HL-60 (cell line): Measurements from ENCODE around the gene B3GALT4.

ENCODE experiments used
- DNase-seq, 2 experiments: peaks; one replicate each; pipeline ENCODE4 v3.0.0-alpha.2; 2010 to 2020; ENCODE audit warnings: low read depth in 1 of 2, low spot score in 1 of 2
- H3K27ac ChIP-seq: fragments of 250-450 bp; sonication (Bioruptor Pico); replicated peaks from 2 replicates; pipeline ENCODE4 v1.5.1; 2020; ENCODE audit warnings: mild to moderate bottlenecking, moderate library complexity
- H3K27me3 ChIP-seq: fragments of 250-450 bp; sonication (Bioruptor Pico); 2 replicates; pipeline ENCODE4 v1.5.1; 2021; ENCODE audit warnings: mild to moderate bottlenecking, moderate library complexity; ENCODE audit not compliant: insufficient read depth, poor library complexity, severe bottlenecking
- H3K4me3 ChIP-seq: replicated peaks from 2 replicates; pipeline ENCODE4 v1.5.1; 2011; ENCODE audit warnings: mild to moderate bottlenecking, control low read depth, low read length; ENCODE audit not compliant: insufficient read depth
- CTCF ChIP-seq: IDR thresholded peaks from one replicate; pipeline ENCODE4 v1.5.1; 2011; ENCODE audit warnings: low read length, control low read depth, inconsistent platforms; ENCODE audit not compliant: insufficient read depth
- GABPA ChIP-seq: IDR thresholded peaks from 2 replicates; pipeline ENCODE4 v1.6.1; 2012; ENCODE audit warnings: low read depth
- POLR2AphosphoS5 ChIP-seq: IDR thresholded peaks from 2 replicates; pipeline ENCODE4 v1.6.1; 2012; ENCODE audit warnings: low read depth
- REST ChIP-seq: IDR thresholded peaks from 2 replicates; pipeline ENCODE4 v1.6.1; 2012; ENCODE audit warnings: low read depth; ENCODE audit not compliant: insufficient replicate concordance
- SPI1 ChIP-seq: IDR thresholded peaks from 2 replicates; pipeline ENCODE4 v1.6.1; 2012; ENCODE audit warnings: low read depth, mild to moderate bottlenecking, borderline replicate concordance

The B3GALT4 gene

DNA sequence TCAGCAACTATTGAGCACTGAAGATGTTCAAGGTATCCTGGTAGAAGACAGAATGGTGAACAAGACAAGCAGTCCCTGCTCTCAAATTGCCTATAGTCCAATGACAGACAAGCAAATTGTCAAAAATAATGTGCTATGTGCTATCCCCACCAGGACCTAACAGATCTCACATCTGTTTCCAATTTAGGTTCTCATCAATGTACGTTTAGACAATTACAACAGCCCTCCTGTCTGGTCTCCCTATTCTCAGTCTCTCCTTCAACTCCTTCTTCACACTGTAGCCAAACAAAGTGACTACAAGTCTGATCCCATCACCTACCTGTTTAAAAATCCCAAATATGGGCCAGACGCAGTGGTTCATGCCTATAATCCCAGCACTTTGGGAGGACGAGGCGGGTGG is 29.4 kb downstream of the B3GALT4 start:
- Histone ChIP-seq H3K27ac (no peak overlapping the region), H3K4me3 (no peak overlapping the region), H3K27me3 (no peaks in the 10 kb centered on the region)
- no peak for TF ChIP-seq SPI1
- no peak for TF ChIP-seq REST
- TF ChIP-seq POLR2AphosphoS5 = no peak
- no peak for TF ChIP-seq CTCF
- TF ChIP-seq GABPA = no peak
- DNase-seq = no peak

DNA sequence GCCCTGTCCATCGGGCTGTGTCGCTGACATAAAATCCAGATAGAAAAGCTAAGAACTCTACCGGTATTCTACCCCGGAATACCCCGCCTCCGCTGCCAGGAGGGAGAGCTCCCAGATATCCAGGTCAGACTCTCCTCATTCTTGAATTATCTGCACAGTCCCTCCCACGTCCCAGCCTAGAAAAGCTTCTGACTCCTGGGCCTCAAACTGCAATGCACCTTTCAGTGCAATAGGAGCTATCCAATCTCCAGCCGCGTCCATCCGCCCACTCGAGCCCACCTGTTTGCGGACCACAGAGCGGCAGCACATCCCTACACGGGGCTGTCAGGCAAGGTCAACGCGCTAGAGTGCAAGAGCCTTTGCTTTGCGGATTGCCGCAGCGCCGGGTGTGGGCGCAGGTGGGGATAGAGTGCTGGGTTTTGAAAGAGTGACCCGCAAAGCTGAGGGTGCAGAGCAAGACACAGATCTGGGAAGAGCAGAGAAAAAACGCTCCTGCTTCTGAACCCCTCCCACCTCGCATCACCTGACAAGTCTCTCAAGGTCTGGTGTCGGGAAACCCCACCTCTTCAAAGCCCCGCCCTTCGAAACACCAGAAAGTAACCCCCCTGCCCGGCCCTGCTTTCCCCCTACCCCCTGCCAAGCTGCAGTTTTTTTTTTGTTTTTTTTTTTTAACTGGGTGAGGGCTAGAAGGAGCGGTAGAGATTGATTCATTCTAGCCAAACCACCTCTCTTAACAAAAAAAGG is 35.6 kb downstream of the B3GALT4 start:
- no peak for TF ChIP-seq GABPA
- TF ChIP-seq CTCF = no peak
- TF ChIP-seq REST = no peak
- TF ChIP-seq POLR2AphosphoS5 = no peak
- no peak for TF ChIP-seq SPI1
- peak overlapping the region; percentile 66 for H3K4me3 ChIP-seq
- peak in 1 of 2 experiments; percentile 71 for DNase-seq
- peak overlapping the region; percentile 98 for H3K27ac ChIP-seq
- no peaks in the 10 kb centered on the region for H3K27me3 ChIP-seq

GRCh38 chr6:33313105-33313708 is 36.3 kb downstream of the B3GALT4 start:
- peak overlapping the region; percentile 98 for H3K27ac ChIP-seq
- peak overlapping the region; percentile 66 for H3K4me3 ChIP-seq
- TF ChIP-seq GABPA (no peak), REST (no peak), POLR2AphosphoS5 (no peak)
- no peaks in the 10 kb centered on the region for H3K27me3 ChIP-seq
- DNase-seq = peak; percentile 73 to 78
